Endometrial microvascular endothelial cells (primary cell): Measurements from ENCODE around the gene PLXND1. TPM values are rescaled to one million over a fixed set of nuclear protein-coding genes. Genes with fewer than 3 reads are reported as not detected.

Experiments
- in situ Hi-C: cut with HindIII; loops from 2 replicates; pipeline ENCODE4 v1.10.0; 2017; ENCODE audit warnings: low sequenced_read_pairs, low pct_unique_long_range_greater_than_20kb; ENCODE audit errors: inconsistent ontology term
- total RNA-seq: library from RNA; depleted of rRNA; stranded (reverse); fragments of >200 nt; gene quantifications from one replicate; pipeline ENCODE4 v1.2.3, GENCODE V29; 2015; ENCODE audit errors: inconsistent ontology term

The PLXND1 gene
- total RNA-seq, 1 donor from 2014 or later, result 182 TPM

GRCh38 chr3:129575997-129576384 is 30.5 kb downstream of the PLXND1 start:
- in situ Hi-C loops, result no loop called here

GRCh38 chr3:129575233-129575996 is 31.1 kb downstream of the PLXND1 start:
- in situ Hi-C loops, result no loop called here

- in situ Hi-C loops, result no loop called here
These were observed 32.3 kb downstream of the PLXND1 start for GRCh38 chr3:129574206-129574605.

- in situ Hi-C loops, result no loop called here
These were observed 33.0 kb downstream of the PLXND1 start for GRCh38 chr3:129573493-129573892.

- in situ Hi-C loops, result no loop called here
These were observed 33.9 kb downstream of the PLXND1 start for GRCh38 chr3:129572603-129573002.

- in situ Hi-C loops, result no loop called here
These were observed 34.6 kb downstream of the PLXND1 start for GRCh38 chr3:129571605-129572547.

GRCh38 chr3:129569856-129570255 is 36.6 kb downstream of the PLXND1 start:
- in situ Hi-C loops, result no loop called here

GRCh38 chr3:129567939-129568338 is 38.5 kb downstream of the PLXND1 start:
- in situ Hi-C loops, result no loop called here

- in situ Hi-C loops, result no loop called here
These were observed 39.2 kb downstream of the PLXND1 start for GRCh38 chr3:129567176-129567705.

- in situ Hi-C loops, result no loop called here
These were observed 40.6 kb downstream of the PLXND1 start for GRCh38 chr3:129565902-129566301.

- in situ Hi-C loops, result no loop called here
These were observed 41.4 kb downstream of the PLXND1 start for GRCh38 chr3:129564981-129565644.

- in situ Hi-C loops, result no loop called here
These were observed 42.5 kb downstream of the PLXND1 start for GRCh38 chr3:129563850-129564535.

- in situ Hi-C loops, result no loop called here
These were observed 43.1 kb downstream of the PLXND1 start for GRCh38 chr3:129563332-129563731.

GRCh38 chr3:129562803-129563202 is 43.7 kb downstream of the PLXND1 start:
- in situ Hi-C loops, result no loop called here

- in situ Hi-C loops, result no loop called here
These were observed 44.7 kb downstream of the PLXND1 start for GRCh38 chr3:129561619-129562248.

- in situ Hi-C loops, result no loop called here
These were observed 45.4 kb downstream of the PLXND1 start for GRCh38 chr3:129560911-129561594.

- in situ Hi-C loops, result no loop called here
These were observed 46.1 kb downstream of the PLXND1 start for GRCh38 chr3:129560269-129560787.
